HG03565 (cell line): ENCODE data around the gene MCRIP1.

Experiments used
- ATAC-seq: cut with Tn5 transposase; IDR thresholded peaks from one replicate; pipeline ENCODE4 v1.9.1; 2021; ENCODE audit warnings: mild to moderate bottlenecking, moderate library complexity; ENCODE audit not compliant: unreplicated experiment

MCRIP1 gene

DNA sequence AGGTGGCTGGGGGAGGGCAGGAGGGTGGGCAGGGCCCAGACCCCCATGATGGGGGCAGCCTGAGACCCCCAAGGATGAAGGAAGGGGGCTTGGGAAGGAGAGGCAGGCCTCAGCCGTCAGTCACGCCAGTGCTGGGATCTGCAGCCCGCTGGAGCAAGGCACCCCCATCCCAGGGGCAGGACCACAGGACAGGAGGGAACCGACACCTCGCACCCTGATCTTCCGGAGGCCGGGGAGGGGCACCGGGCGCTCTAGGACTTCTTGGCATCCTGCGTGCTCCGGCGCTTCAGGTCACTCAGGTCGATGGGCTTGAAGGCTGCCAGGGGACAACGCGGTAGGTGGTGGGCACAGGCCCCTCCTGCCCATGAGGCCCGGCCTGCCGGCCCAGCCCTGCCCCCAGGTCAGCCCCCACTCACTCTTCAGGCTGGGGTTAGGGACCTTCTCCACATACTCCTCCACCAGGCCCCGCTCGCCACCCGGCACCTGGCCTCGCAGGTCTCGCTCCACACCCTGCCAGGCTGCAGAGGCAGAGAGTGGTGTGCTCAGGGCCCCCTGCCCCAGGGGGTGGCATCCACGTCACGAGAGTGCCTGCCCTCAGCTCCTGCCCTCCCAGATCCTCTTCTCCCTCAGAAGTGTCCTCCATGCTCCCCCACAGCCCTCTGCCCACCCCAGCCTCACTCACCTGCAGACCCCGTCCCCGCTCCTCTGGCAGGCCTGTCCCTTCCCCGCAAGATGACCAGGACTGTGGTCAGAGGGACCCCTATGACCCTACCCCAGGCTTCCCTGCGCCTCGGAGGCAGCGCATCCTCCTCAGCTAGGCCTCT lies 9.9 kb downstream of the MCRIP1 start:
- ATAC-seq = no peak

DNA sequence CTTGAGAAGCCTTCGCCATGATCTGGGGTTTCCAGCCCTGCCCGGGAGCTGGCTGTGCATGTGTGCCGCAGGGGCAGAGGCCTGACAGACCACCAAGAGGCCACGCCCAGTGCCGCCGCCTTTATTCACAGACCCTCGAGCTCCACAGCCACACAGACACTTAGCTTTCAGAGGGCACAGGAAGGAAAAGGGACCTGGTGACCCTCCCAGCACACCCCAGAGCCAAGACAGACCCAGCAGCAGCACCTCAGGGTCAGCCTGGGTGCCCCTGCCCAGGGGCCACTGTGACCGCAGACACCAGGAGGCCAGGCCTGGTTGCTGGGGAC lies 10.8 kb downstream of the MCRIP1 start:
- ATAC-seq = no peak

DNA sequence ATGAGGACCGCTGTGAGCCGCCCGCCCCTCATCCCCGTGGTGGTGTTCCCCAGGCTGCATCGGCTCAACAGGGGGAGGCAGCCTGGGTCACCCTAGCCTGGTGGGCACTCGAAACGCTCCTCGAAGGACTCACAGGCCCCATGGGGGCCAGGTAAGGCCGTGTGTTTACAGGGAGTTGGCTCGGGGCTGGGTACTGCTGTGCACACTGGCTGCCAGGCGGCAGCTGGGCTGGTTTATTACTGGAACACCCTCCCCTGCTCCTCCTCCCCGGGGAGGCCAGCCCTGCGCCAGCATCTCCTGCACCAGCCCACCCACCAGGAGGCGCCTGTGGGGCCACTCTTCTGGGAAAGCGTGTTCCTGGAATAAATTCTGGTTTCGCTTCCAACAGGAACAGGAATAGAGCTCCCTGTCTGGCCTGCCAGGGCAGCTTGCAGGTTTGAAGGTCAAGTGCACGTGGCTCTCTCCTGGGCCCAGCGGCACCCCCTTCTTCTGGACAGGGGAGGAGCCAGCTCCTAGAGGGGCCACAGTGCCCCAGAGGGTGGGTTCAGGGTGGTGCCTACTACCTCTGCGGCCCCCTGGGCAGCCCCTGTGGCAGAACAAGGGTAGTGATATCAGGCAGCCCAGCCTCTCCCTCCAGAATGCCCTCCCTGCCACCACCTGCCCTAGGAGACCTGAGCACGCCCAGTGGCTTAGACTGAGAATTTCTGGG lies 11.3 kb downstream of the MCRIP1 start:
- no peak for ATAC-seq

DNA sequence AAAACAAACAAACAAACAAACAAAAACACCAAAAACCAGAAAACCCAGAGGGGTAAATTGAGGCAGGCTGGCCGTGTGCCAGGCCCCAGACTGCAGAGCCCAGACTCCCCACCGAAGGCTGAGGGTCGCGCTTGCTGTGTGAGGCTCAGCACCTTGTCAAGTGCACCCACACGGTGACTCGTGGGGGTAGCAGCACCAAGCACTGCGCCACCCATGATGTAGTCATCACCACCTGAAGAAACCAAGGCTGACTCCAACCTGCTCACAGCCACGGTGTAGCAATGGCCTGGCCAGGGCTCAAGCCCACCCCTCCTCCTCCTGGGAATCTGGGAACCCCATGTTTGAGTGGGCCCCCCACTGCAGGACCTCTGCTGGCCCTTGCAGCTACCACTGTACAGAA lies 11.9 kb downstream of the MCRIP1 start:
- no peak for ATAC-seq

DNA sequence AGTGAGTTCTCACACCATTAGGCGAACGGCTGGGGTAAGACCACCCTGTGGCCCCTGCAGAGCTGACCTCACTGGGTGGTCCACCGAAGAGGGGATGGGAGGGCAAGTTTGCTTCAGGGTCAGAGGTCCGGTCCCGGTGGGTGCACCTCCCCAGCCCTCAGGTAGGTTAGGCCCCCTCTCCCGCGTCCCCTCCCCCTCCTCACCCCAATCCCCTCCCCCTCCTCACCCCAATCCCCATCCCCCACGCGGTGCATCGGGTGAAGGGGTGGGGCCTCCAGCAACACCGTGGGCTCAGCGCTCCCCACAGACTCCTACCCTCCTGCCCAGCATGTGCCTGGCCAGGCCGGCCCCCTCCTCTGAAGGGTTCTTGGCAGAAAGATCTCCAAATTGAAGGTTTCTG lies 13.4 kb downstream of the MCRIP1 start:
- ATAC-seq = no peak

DNA sequence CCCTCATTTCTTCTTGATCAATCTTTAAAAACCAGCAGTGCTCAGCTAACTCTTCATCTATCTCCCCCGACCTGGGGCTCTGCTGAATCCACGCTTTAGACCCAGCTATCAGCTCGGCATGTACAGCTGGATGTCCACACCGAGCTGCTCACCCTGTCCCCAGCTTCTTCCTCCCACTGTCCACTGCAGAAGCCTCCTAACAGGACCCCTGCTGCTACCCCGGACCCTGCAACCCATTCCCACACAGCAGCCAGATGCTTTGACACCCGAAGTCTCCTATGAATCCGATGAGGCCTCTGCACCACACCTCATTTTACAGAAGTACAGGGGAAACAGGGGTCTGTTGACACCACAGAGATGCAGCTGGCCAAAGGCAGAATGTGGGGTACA lies 15.3 kb downstream of the MCRIP1 start:
- ATAC-seq = no peak

DNA sequence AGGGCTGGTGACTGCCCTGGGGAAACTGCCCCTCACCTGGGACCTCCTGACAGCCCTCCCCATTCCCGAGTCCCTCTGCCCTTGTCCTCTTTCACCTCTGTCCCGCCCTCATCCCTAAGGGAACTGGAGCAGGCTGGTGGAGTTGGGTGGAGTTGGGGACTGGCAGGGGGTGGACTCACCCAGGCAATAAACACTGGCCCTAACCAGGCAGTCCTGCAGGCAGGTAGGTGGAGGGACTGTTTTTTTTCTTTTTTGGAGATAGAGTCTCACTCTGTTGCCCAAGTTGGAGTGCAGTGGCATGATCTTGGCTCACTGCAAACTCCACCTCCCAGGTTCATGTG lies 17.5 kb downstream of the MCRIP1 start:
- ATAC-seq = no peak

DNA sequence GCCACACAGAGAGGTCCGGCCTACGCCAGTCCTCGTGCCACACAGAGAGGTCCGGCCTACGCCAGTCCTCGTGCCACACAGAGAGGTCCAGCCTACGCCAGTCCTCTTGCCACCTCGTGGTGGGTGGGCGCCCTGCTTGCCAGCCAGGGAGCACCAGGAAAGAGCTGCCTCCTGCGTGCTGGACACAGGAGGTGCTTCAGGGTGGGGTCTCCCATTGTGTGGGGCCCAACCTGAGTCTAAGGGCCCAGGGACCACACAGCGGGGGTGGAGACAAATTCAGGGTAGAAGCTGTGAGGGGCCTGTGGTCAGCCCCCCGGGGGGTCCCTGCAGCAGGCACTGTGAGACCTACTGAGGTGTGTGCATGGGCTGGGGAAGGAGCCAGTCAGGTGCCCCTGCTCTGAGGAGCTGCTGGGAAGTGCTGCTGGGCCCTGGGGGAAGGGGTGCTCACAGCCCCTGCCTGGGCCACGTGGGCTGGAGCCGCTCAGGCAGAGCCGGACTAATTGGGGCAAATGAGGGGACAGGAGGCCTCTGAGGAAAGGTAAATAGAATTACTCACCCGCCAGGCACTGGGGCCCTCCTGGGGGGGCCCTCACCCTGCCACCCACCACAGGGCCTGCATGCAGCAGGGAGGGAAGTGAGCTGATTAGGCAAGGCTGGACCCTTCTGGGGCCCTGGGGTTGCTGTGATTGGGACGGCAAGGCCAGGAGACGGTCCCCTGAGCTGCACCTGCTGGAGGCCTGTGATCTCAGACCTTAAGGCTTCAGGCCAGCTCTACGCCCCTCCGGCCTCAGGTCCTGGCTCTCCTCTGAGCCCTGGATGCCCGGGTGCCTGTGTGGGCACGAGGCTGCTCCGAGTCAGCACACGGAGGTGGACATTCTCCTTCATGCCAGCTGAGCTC lies 18.1 kb downstream of the MCRIP1 start:
- no peak for ATAC-seq

DNA sequence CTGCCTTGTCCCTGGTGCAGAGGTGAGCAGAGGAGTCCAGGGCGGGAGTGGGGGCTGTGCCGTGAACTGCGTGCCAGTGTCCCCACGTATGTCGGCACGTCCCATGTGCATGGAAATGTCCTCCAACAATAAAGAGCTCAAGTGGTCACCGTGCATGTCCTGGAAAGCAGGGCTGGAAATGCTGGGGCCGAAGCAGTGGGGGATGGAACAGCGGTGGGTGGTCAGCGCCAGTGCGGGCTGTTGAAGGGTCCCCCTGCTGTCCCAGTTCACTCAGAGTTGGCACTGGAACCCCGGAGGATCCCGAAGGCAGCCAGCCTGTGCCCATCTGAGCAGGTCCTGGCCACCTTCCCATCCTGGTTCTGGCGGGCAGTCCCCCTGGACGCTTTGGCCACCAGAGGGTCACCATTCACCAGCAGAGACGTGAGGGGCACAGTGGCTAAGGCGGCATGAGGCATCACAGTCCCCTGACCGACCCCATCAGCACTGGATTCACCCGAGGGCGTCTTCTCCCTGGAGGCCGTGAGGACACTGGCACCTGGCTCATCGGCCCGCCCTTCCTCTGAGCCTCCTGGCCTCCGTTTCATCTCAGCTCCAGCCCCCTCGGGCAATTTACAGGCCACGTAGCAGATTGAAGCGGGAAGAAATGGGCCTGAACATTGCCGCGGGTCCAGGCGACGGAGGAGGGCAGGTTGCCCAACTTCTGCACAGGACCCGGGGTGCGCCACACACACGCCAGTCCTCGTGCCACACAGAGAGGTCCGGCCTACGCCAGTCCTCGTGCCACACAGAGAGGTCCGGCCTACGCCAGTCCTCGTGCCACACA lies 19.0 kb downstream of the MCRIP1 start:
- ATAC-seq = no peak

DNA sequence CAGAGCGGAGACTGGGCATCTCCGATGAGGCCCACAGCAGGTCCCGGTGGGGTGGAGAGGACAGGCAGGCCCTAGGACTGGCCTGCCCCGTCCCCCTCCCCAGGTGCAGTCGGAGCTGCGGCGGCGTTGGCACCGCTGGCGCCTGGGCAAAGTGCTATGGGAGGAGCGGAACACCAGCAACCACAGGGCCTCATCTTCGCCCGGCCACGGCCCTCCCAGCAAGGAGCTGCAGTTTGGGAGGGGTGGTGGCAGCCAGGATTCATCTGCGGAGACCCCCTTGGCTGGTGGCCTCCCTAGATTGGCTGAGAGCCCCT lies 19.8 kb downstream of the MCRIP1 start:
- ATAC-seq = no peak

DNA sequence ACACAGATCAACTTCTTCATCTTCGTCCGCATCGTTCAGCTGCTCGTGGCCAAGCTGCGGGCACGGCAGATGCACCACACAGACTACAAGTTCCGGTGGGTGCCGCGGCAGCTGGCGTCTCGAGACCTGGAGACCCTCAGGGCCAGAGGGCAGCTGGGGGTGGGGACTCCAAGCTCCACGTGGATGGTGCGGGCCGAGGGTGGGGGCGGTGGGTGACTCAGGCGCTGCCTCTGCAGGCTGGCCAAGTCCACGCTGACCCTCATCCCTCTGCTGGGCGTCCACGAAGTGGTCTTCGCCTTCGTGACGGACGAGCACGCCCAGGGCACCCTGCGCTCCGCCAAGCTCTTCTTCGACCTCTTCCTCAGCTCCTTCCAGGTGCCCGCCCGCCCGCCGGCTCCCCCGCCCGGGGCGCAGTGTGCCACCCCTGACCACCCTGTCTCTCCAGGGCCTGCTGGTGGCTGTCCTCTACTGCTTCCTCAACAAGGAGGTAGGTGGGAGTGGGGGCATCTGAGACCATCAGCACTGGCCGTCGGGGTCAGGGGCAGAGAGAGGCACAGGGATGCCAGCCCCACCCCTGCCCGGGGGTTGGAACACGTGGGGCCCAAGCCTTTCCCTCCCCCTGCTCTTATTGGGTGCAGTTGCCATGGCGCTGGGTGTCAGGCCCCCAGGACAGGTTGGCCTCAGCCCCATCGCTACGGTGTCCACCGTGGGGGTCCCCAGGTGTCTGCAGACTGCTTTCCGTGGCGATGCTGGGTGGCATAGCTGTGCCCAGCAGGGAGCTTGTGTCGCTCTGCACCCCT lies 20.3 kb downstream of the MCRIP1 start:
- ATAC-seq = no peak

DNA sequence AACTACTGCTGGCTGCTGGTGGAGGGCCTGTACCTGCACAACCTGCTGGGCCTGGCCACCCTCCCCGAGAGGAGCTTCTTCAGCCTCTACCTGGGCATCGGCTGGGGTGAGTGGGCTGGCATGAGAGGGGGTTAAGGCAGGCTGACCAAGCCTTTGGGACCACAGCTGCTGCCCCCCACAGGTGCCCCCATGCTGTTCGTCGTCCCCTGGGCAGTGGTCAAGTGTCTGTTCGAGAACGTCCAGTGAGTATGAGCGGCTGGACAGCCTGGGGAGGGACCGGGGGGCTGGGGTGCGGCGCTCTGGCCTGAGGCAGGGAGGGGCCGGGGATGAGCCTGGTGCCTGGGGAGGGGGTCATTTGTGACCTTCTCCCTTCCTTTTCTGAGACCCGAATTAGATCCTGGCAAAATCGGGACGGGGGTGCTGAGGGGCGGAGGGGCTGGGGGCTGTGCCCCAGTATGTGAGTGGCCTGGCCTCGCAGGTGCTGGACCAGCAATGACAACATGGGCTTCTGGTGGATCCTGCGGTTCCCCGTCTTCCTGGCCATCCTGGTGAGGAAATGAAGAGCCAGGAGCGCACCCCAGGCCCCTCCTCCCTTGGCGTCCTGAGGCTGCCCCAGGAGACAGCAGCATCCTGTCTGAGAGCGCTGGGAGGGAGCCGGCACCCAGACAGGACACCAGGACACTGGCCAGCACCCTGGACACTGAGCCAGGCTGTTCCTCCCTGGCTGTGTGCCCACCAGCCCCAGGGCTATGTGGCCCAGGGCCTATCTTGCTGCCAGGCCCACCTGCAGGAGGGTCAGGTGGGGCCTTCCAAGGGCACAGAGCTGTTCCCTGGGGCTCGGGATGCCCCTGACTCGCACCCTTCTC lies 21.2 kb downstream of the MCRIP1 start:
- ATAC-seq = no peak

DNA sequence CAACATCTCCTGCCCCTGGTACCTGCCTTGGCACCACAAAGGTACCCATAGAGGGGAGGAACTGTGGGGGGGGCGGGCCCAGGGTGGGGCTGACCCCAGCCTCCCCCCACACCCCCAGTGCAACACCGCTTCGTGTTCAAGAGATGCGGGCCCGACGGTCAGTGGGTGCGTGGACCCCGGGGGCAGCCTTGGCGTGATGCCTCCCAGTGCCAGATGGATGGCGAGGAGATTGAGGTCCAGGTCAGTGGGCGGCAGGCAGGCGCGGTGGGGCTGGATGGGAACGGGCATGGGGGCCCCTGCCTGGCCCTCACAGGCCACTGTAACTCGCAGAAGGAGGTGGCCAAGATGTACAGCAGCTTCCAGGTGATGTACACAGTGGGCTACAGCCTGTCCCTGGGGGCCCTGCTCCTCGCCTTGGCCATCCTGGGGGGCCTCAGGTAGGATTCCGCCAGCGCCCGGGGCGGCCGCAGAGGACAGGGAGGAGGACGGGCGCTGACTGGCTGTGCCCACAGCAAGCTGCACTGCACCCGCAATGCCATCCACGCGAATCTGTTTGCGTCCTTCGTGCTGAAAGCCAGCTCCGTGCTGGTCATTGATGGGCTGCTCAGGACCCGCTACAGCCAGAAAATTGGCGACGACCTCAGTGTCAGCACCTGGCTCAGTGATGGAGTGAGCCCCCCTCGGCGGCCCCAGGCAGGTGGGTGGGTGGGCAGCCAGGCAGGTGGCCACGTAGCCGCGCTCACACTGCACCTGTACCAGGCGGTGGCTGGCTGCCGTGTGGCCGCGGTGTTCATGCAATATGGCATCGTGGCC lies 22.0 kb downstream of the MCRIP1 start:
- no peak for ATAC-seq

DNA sequence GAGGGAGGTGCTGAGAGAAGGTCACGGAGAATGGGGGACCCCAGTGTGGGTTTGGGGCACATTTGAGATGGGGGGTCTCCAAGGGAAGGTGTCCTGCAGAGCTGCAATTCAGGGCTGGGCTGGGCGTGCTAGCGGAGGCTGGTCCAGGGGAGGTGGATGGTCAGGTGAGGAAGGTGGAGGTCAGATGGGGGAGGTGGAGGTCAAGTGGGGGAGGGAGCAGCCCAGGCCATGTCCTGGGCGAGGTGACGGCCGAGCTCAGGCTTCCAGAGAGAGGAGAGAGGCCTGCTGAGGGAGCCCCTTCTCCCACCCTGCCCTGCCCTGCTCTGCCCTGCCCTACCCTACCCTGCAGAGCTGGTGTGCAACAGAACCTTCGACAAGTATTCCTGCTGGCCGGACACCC lies 22.6 kb downstream of the MCRIP1 start:
- ATAC-seq = no peak

DNA sequence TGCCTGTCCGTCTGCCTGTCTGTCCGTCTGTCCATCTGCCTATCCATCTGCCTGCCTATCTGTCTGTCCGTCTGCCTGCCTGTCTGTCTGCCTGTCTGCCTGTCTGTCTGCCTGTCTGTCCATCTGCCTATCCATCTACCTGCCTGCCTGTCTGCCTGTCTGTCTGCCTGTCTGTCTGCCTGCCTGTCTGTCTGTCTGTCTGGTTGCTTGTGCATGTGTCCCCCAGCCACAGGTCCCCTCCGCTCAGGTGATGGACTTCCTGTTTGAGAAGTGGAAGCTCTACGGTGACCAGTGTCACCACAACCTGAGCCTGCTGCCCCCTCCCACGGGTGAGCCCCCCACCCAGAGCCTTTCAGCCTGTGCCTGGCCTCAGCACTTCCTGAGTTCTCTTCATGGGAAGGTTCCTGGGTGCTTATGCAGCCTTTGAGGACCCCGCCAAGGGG lies 23.5 kb downstream of the MCRIP1 start:
- ATAC-seq = no peak

DNA sequence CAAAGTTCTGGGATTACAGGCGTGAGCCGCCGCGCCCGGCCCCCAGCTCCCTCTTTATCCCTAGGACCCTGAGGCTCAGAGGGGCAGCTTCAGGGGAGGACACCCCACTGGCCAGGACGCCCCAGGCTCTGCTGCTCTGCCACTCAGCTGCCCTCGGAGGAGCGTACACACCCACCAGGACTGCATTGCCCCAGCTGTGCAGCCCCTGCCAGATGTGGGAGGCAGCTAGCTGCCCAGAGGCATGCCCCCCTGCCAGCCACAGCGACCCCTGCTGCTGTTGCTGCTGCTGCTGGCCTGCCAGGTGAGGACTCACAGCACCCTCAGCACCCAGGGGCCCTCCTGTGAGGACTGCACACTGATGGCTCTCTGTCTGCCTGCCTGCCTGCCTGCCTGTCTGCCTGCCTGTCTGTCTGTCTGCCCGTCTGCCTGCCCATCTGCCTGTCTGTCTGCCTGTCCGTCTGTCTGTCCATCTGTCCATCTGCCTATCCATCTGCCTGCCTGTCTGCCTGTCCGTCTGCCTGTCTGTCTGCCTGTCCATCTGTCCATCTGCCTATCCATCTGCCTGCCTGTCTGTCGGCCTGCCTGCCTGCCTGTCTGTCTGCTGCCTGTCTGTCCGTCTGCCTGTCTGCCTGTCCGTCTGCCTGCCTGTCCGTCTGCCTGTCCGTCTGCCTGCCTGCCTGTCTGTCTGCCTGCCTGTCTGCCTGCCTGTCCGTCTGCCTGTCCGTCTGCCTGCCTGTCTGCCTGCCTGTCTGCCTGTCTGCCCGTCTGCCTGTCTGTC lies 24.1 kb downstream of the MCRIP1 start:
- ATAC-seq = no peak

DNA sequence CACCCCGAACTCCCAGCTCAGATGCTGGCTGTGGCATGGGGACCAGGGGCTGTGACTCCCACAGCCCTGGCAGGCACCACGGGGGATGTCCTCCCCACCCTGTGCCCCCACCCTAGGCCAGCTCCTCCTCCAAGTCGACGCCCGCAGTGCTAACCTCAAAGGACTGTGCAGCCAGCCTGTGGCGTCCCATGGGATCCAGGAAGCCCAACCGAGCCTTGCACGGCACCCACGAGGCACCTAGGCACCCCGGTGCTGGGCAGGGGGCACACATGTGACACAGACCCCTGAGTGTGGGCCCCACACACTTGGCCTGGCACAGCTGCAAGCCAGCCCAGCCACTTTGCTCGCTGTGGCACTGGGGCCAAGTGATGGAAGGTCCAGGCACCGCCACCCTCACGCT lies 25.3 kb downstream of the MCRIP1 start:
- no peak for ATAC-seq
